ENCODE results near the gene VEGFA.

The VEGFA gene

DNA sequence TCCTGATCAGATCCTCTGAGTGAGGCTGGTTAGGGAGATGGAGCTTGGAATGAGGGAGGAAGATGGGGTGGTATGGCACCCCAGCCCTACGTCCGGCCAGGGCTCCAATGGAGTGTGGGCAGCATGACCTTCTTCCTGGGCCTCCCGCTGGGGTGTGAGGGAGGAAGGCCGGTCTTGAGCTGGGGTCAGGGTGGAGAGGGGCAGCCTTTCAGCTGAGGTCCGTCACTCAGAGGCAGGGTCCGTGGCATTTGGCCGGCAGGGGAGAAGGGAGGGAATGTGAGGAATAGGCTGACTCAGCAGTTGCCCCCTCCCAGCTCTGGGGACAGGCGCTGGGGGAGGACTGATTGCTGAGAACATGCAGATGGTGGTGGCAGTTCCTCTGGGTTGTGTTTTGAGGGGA lies 25.5 kb upstream of the VEGFA start:
- no peaks in the 10 kb centered on the region for H3K9me3 Mint-ChIP-seq
- ATAC-seq (no peak), DNase-seq (ENCODE audit: low spot score in 2 of 2) (no peak)
- no peak overlapping the region for H3K4me3 Mint-ChIP-seq
- no peaks in the 10 kb centered on the region for H3K36me3 Mint-ChIP-seq
- no peaks in the 10 kb centered on the region for H3K4me1 Mint-ChIP-seq
- no peak overlapping the region for H3K27ac Mint-ChIP-seq

DNA sequence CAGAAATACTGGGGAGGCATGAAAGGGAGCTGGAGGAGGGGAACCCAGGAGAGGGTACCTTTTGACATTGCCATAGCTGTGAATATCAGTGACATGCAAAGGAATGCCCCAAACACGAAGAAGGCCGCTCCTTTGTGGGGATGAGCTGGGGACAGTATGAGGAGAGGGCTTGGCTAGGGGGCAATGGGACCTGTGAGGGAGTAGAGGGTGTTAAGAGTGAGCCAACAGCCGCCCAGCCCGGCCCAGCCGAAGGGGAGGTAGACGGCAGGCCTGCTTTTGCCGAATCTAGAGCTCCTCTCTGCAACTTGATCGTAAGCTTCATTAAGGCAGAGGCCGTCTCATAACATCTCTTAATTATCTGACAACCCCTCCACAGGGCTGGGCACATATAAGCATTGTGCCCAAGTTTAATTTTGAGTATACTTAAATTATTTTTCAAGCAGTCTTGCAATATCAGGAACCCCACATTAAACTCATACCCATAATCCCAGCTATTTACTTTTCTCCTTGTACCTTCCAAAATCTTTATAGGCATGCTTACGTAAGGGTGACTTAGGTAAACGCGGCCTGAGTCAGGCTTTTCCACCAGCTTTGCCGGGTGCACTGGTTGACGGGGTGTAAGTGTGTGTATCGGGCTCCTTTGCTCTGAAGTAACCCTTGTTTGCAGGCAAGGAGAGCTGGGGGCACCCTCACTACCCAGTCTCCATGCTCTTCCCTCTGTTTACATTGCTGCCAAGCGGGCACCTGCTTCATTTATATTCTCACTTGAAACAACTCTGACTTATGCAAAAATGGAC lies 24.9 kb upstream of the VEGFA start:
- ATAC-seq, result no peak
- H3K4me3 Mint-ChIP-seq, result no peak overlapping the region
- H3K4me1 Mint-ChIP-seq, result no peaks in the 10 kb centered on the region
- H3K36me3 Mint-ChIP-seq, result no peaks in the 10 kb centered on the region
- no peak overlapping the region for H3K27ac Mint-ChIP-seq
- no peak for DNase-seq (ENCODE audit: low spot score in 2 of 2)
- no peaks in the 10 kb centered on the region for H3K9me3 Mint-ChIP-seq

GRCh38 chr6:43746071-43746470 lies 23.9 kb upstream of the VEGFA start:
- DNase-seq (ENCODE audit: low spot score in 2 of 2) (no peak), ATAC-seq (no peak)
- H3K9me3 Mint-ChIP-seq, result no peaks in the 10 kb centered on the region
- no peaks in the 10 kb centered on the region for H3K36me3 Mint-ChIP-seq
- no peak overlapping the region for H3K27ac Mint-ChIP-seq
- no peak overlapping the region for H3K4me3 Mint-ChIP-seq
- H3K4me1 Mint-ChIP-seq, result no peaks in the 10 kb centered on the region

GRCh38 chr6:43746613-43747102 lies 23.4 kb upstream of the VEGFA start:
- Mint-ChIP-seq H3K4me1 (no peaks in the 10 kb centered on the region), H3K36me3 (no peaks in the 10 kb centered on the region), H3K4me3 (no peak overlapping the region), H3K27ac (no peak overlapping the region), H3K9me3 (no peaks in the 10 kb centered on the region)
- ATAC-seq, result no peak
- DNase-seq (ENCODE audit: low spot score in 2 of 2), result no peak

GRCh38 chr6:43747784-43748183 lies 22.2 kb upstream of the VEGFA start:
- ATAC-seq, result no peak
- H3K27ac Mint-ChIP-seq, result no peak overlapping the region
- no peaks in the 10 kb centered on the region for H3K9me3 Mint-ChIP-seq
- DNase-seq (ENCODE audit: low spot score in 2 of 2), result no peak
- H3K4me3 Mint-ChIP-seq, result no peak overlapping the region
- H3K4me1 Mint-ChIP-seq, result no peaks in the 10 kb centered on the region
- H3K36me3 Mint-ChIP-seq, result no peaks in the 10 kb centered on the region

DNA sequence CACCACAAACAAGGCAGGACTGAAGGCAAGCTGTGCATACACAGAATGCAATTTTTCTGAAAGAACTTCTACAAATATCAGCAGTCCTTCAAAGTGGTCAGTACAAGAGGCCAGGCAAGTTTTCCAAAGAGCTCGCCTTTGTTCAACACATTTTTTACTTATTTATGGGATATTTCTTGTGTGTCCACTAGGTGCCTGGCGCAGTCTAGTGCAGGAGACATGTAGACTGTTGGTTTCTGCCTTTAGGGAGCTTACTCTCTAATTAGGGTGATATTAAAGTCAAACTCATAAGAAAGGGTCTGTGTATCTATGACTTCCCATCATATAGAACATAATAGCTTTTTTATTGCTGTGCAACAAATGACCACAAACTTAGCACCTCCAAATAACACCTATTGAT lies 21.2 kb upstream of the VEGFA start:
- no peaks in the 10 kb centered on the region for H3K9me3 Mint-ChIP-seq
- no peaks in the 10 kb centered on the region for H3K4me1 Mint-ChIP-seq
- no peaks in the 10 kb centered on the region for H3K36me3 Mint-ChIP-seq
- ATAC-seq (no peak), DNase-seq (ENCODE audit: low spot score in 2 of 2) (no peak)
- H3K27ac Mint-ChIP-seq, result no peak overlapping the region
- H3K4me3 Mint-ChIP-seq, result no peak overlapping the region

DNA sequence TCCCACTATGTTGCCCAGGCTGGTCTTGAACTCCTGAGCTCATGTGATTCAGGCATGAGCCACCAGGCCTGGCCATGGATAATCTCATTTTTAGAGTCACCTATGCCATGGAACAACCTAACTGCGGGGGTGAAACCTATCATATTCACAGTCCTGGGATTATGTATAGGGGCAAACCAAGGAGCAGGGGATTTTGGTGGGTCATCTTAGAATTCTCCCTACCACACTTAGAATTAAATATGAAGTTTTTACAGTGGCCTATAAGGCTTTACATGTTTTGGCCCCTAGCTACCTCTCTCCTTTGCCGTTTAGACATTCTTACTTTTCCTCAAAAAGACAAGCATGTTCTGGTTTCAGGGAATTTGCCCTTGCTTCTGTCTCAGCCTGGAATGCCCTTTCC lies 20.6 kb upstream of the VEGFA start:
- Mint-ChIP-seq H3K9me3 (no peaks in the 10 kb centered on the region), H3K4me3 (no peak overlapping the region), H3K27ac (no peak overlapping the region), H3K36me3 (no peaks in the 10 kb centered on the region), H3K4me1 (no peaks in the 10 kb centered on the region)
- ATAC-seq (no peak), DNase-seq (ENCODE audit: low spot score in 2 of 2) (no peak)

DNA sequence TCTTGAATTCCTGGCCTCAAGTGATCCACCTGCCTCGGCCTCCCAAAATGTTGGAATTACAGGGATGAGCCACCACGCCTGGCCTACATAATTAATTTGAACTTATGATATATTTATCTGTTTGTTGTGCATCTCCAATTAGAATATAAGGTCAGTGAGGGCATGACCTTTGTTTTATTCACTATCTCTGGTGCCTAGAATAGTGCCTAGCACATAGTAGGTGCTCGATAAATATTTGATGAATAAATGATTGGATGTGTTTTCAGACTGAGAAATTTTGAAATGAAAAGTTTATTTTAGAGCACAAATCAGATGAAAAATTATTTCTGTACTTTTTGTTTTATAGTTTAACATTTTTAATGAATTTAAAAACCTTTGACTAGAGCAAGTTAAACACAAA lies 19.4 kb upstream of the VEGFA start:
- H3K27ac Mint-ChIP-seq, result no peak overlapping the region
- H3K9me3 Mint-ChIP-seq, result no peaks in the 10 kb centered on the region
- ATAC-seq (no peak), DNase-seq (ENCODE audit: low spot score in 2 of 2) (no peak)
- H3K4me1 Mint-ChIP-seq, result peaks cover 4% of the 10 kb centered on the region
- H3K4me3 Mint-ChIP-seq, result no peak overlapping the region
- no peaks in the 10 kb centered on the region for H3K36me3 Mint-ChIP-seq

- H3K4me3 Mint-ChIP-seq, result no peak overlapping the region
- ATAC-seq, result no peak
These were observed 16.3 kb upstream of the VEGFA start for GRCh38 chr6:43753570-43754183.

DNA sequence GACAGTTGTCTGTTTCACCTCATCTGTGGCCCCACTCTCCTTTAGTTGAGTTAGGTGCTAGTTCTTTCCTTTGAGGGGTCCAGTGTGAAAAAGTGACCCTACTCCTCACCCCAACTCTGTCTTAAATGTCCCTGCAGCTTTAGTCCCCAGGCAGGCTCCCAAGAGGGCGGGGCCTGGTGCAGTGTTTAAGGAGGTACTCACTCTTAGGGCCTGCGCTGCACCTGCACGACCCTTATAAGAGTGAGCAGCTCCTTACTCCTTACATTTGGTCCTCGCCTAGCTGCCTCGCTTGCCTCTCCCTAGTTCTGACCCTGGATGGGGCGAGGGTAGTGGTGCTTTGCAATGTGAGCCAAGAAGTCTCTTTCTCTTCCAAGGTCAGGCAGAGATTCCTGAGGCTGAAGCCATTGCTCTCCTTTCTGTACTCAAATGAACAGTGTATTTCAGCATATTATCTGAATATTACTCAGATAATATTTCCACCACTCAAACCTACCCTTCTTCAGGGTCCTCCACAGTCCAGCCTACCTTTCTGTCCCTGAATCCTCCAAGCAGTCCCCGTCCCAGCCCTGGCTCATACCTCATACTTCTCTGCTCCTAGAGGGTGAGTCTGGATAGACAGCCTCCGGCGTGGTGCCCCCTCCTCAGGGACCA lies 11.9 kb upstream of the VEGFA start:
- Mint-ChIP-seq H3K4me1 (peaks cover 12% of the 10 kb centered on the region), H3K4me3 (no peak overlapping the region), H3K9me3 (no peaks in the 10 kb centered on the region), H3K36me3 (no peaks in the 10 kb centered on the region), H3K27ac (no peak overlapping the region)
- no peak for ATAC-seq
- DNase-seq (ENCODE audit: low spot score in 2 of 2), result no peak

More at GRCh38 chr6:43753570-43754183, 16.3 kb upstream of the VEGFA start:
- no peak for DNase-seq (ENCODE audit: low spot score in 2 of 2)
- no peaks in the 10 kb centered on the region for H3K36me3 Mint-ChIP-seq
- no peak overlapping the region for H3K27ac Mint-ChIP-seq
- H3K4me1 Mint-ChIP-seq, result peaks cover 6% of the 10 kb centered on the region
- H3K9me3 Mint-ChIP-seq, result no peaks in the 10 kb centered on the region

DNA sequence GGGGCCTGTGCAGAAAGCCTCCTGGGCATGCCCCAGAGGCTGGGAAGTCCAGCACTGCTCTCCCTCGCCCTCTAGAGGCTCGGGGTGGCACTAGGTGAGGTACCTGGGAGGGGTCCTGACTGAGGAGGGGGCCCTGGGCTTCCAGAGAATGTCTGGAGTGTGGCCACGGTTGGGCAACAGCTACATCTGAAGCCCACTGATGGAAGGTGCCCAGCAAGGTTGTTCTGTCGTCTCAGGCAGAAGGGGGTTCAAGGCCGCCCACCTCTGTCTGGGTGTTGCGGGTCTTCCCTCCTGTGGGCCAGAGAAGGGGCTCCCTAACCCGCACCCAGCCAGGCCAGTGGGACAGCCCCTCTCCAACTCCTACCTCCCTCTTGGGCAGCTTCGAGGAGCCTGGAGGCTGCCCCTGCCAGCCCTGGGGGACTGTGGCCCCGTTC lies 11.4 kb upstream of the VEGFA start:
- no peak overlapping the region for H3K27ac Mint-ChIP-seq
- H3K36me3 Mint-ChIP-seq, result no peaks in the 10 kb centered on the region
- H3K4me1 Mint-ChIP-seq, result peaks cover 12% of the 10 kb centered on the region
- ATAC-seq, result peak; percentile 29
- H3K9me3 Mint-ChIP-seq, result no peaks in the 10 kb centered on the region
- H3K4me3 Mint-ChIP-seq, result no peak overlapping the region
- no peak for DNase-seq (ENCODE audit: low spot score in 2 of 2)

GRCh38 chr6:43759136-43759906 lies 10.7 kb upstream of the VEGFA start:
- ATAC-seq (no peak), DNase-seq (ENCODE audit: low spot score in 2 of 2) (no peak)
- Mint-ChIP-seq H3K4me3 (no peak overlapping the region), H3K4me1 (peaks cover 12% of the 10 kb centered on the region), H3K27ac (no peak overlapping the region), H3K9me3 (no peaks in the 10 kb centered on the region), H3K36me3 (no peaks in the 10 kb centered on the region)

DNA sequence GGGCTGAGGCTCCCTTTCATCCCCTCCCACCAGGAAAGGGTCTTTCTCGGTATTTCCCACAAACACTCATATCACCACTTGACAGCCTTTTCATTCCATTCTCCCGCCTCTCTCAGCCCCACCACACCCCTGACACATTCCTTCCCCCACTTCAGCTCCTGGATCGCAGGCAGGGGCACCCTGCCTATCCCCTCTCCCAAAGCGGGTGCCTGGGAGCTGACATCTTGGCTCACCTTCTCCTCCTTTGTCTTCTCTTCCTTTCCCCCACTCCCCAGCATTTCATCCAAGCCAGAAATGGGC lies 10.2 kb upstream of the VEGFA start:
- Mint-ChIP-seq H3K36me3 (no peaks in the 10 kb centered on the region), H3K9me3 (no peaks in the 10 kb centered on the region), H3K4me1 (peaks cover 12% of the 10 kb centered on the region), H3K27ac (no peak overlapping the region), H3K4me3 (no peak overlapping the region)
- ATAC-seq (no peak), DNase-seq (ENCODE audit: low spot score in 2 of 2) (no peak)

DNA sequence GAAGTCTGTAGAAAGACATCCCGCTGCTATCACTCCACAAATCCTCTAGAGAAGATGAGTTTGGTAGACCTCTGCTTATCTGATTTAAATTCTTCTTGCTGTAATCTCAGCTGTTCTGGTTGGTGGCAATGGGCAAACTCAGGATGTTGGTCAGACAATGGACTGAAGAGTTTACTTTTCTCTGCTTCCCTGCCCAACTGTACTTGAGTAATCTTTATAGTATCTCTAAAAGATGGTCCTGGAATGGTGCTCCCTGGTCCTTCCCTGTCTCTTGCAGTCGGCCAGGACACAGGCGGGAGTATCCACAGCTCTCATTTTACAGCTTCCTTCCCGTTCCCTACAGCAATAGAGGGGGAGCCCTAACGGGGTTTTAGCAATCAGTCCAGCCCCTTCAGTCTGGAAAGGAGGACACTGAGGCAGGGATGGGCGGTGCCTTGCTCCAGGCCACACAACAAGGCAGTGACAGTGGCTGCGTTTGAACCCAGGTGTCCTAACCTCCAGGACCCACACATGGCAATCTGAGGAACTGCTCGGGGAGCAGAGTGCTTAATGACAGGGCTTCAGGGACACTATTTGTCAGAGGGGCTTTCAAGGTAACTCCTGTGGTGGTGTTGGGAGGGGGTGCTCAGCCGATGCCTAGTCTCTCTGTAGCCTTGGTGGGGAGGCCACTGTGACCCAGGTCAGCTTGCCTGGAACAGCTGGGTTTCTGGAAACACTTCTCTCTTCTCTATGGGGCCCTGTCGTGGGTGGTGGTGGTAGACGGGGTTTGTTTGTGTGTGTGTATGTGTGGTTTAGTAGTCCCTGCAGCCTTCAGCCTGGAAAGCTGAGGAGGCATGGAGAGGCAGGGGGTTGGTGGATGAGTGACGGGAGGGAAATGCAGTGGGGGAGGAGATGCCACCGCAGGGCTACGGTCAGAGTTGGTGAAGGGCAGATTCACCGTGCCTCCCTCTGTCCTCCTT lies 9.5 kb upstream of the VEGFA start:
- Mint-ChIP-seq H3K4me3 (no peak overlapping the region), H3K4me1 (peaks cover 10% of the 10 kb centered on the region), H3K36me3 (no peaks in the 10 kb centered on the region), H3K9me3 (no peaks in the 10 kb centered on the region), H3K27ac (no peak overlapping the region)
- DNase-seq (ENCODE audit: low spot score in 2 of 2) (no peak), ATAC-seq (no peak)

Measured in stimulated activated effector memory CD8-positive, alpha-beta T cell treated with anti-CD3 and anti-CD28 coated beads, Interleukin-12 subunit alpha, Interleukin-12 subunit beta, amount 100 ng/mL, for 72 hours (primary cell).